HepG2 (cell line): ENCODE results near the gene ATP9B. TPM values are rescaled to one million over a fixed set of nuclear protein-coding genes. Genes with fewer than 3 reads are reported as not detected.

ENCODE experiments used
- ATAC-seq: fragments of 200-7000 bp; cut with Tn5 transposase; 3 replicates; pipeline ENCODE4 v1.9.1; 2020; ENCODE audit warnings: mild to moderate bottlenecking, moderate library complexity
- BruUV-seq: library from RNA; stranded (reverse); fragments of 400-500 nt; replicated peaks from 2 replicates; lab custom pipeline; 2021; lab: Mats Ljungman, UMichigan
- CTCF ChIA-PET: fragments of 300-600 bp; formaldehyde crosslinking; extraction: SDS; loops from one replicate; lab custom pipeline; 2021; ENCODE audit warnings: low total read pairs, inconsistent platforms, low intra/inter-chr PET ratio; lab: Yijun Ruan, JAX
- POLR2A ChIA-PET: fragments of 350-600 bp; sonication (Branson Sonifier 250); formaldehyde crosslinking; loops from one replicate; lab custom pipeline; 2020; ENCODE audit warnings: antibody characterized with exemption, inconsistent platforms; lab: Yijun Ruan, JAX
- DNase-seq: peaks from one replicate; pipeline ENCODE4 v3.0.0-alpha.2; 2015; ENCODE audit warnings: low spot score
- FAIRE-seq: peaks from 3 replicates; lab custom pipeline; 2011; peaks lifted over from hg19 to GRCh38; lab: Jason Lieb, UNC
- H2AFZ ChIP-seq: one replicate; pipeline ENCODE4 v1.6.1; 2011; ENCODE audit warnings: low read length, inconsistent platforms
- H3K27ac ChIP-seq: fragments of 300-600 bp; 3 replicates; pipeline ENCODE4 v1.8.0; 2011; ENCODE audit warnings: mixed run types, mild to moderate bottlenecking, mixed read lengths, low read length, inconsistent platforms; ENCODE audit not compliant: insufficient read depth; ENCODE audit errors: extremely low read length
- H3K27me3 ChIP-seq, 2 experiments: fragments of 200-600 bp in 1 of 2; 2 replicates in 1 of 2; 3 replicates in 1 of 2; pipeline versions ENCODE4 v1.6.0 to v1.8.0; 2011; ENCODE audit warnings: low read length in 2 of 2, mild to moderate bottlenecking in 2 of 2, moderate library complexity in 2 of 2, inconsistent platforms in 1 of 2; ENCODE audit not compliant: insufficient read depth in 2 of 2, control insufficient read depth in 1 of 2
- H3K36me3 ChIP-seq, 2 experiments: fragments of 200-600 bp in 1 of 2; replicated peaks in 1 of 2; 2 replicates in 1 of 2; 3 replicates in 1 of 2; pipeline versions ENCODE4 v1.5.1 to v1.8.0; 2011; ENCODE audit warnings: low read length in 2 of 2, inconsistent platforms in 1 of 2; ENCODE audit not compliant: insufficient read depth in 2 of 2, control insufficient read depth in 1 of 2
- H3K4me1 ChIP-seq: 2 replicates; pipeline ENCODE4 v1.5.1; 2012; ENCODE audit warnings: low read length, inconsistent platforms; ENCODE audit not compliant: insufficient read depth
- H3K4me2 ChIP-seq: 2 replicates; pipeline ENCODE4 v1.6.0; 2011; ENCODE audit warnings: low read depth, low read length, inconsistent platforms
- H3K4me3 ChIP-seq, 3 experiments: fragments of 200-600 bp in 1 of 3; sonication (generic), shearing (Covaris generic) in 1 of 3; replicated peaks in 1 of 3; 2 replicates each; pipeline ENCODE4 v1.5.1; 2011 to 2016; ENCODE audit warnings: low read length in 3 of 3, inconsistent platforms in 2 of 3, low read depth in 2 of 3, mild to moderate bottlenecking in 2 of 3, control low read depth in 1 of 3, mixed read lengths in 1 of 3; ENCODE audit not compliant: insufficient read depth in 1 of 3
- H3K79me2 ChIP-seq: one replicate; pipeline ENCODE4 v1.6.1; 2011; ENCODE audit warnings: low read length, inconsistent platforms; ENCODE audit not compliant: insufficient read depth
- H3K9ac ChIP-seq: 2 replicates; pipeline ENCODE4 v1.6.0; 2011; ENCODE audit warnings: mild to moderate bottlenecking, low read depth, low read length, inconsistent platforms; ENCODE audit not compliant: insufficient read depth
- H3K9me3 ChIP-seq: 2 replicates; pipeline ENCODE4 v1.5.1; 2012; ENCODE audit warnings: mild to moderate bottlenecking, low read length
- H4K20me1 ChIP-seq: 2 replicates; pipeline ENCODE4 v1.6.0; 2011; ENCODE audit warnings: inconsistent platforms, mild to moderate bottlenecking, low read length, moderate library complexity; ENCODE audit not compliant: insufficient read depth
- BCL6 ChIP-seq: IDR thresholded peaks from 2 replicates; pipeline ENCODE4 v1.6.1; 2016; ENCODE audit warnings: missing genetic modification reagents, missing compliant biosample characterization
- EED ChIP-seq: sonication (generic); formaldehyde crosslinking; IDR thresholded peaks from 2 replicates; pipeline ENCODE4 v1.5.0; 2020; ENCODE audit warnings: mild to moderate bottlenecking, missing genetic modification reagents
- HDAC6 ChIP-seq: fragments of 200-600 bp; sonication (generic); IDR thresholded peaks from 2 replicates; pipeline ENCODE4 v1.7.0; 2017; ENCODE audit warnings: mild to moderate bottlenecking, antibody characterized with exemption, low read length, low read depth
- NFE2L2 ChIP-seq: fragments of 150-350 bp; IDR thresholded peaks from 2 replicates; pipeline ENCODE4 v1.6.1; 2014; ENCODE audit warnings: low read length
- TOPORS ChIP-seq: sonication (generic); formaldehyde crosslinking; IDR thresholded peaks from 2 replicates; pipeline ENCODE4 v1.8.0; 2023; ENCODE audit warnings: mild to moderate bottlenecking, missing genetic modification reagents
- WGBS: methylation state at CpG from one replicate; pipeline ENCODE4 v1.1.6; 2017; ENCODE audit warnings: low lambda C conversion rate; 5-methylcytosine and 5-hydroxymethylcytosine counted together
- in situ Hi-C: cut with HindIII; loops from 2 replicates; pipeline ENCODE4 v1.10.0; 2017; ENCODE audit warnings: low pct_unique_long_range_greater_than_20kb; ENCODE audit not compliant: extremely low pct_ligation_motif_present
- intact Hi-C: fragments of 100-400 bp; cut with micrococcal nuclease; formaldehyde crosslinking; loops from one replicate; pipeline ENCODE4 v1.10.0; 2022; ENCODE audit not compliant: unreplicated experiment
- polyA plus RNA-seq, 8 experiments: library from polyadenylated mRNA; depleted of rRNA in 3 of 8; stranded (reverse) in 7 of 8; unstranded in 1 of 8; fragments of >200 nt; fragmentation: Illumina TruSeq in 4 of 8; extraction: Trizol in 4 of 8; gene quantifications; 2 replicates each; pipeline versions ENCODE4 v1.2.1 to v1.2.3, GENCODE V29; 2011 to 2016; ENCODE audit warnings: low read depth in 4 of 8, missing spikeins in 1 of 8, mixed read lengths in 1 of 8; ENCODE audit not compliant: insufficient read depth in 1 of 8
- total RNA-seq, 5 experiments: library from RNA; depleted of rRNA; stranded (reverse); fragments of >200 nt; fragmentation: Illumina TruSeq; extraction: Trizol; gene quantifications; 2 replicates each; pipeline ENCODE4 v1.2.3, GENCODE V29; 2016; ENCODE audit warnings: low read depth in 1 of 5
- TF ChIP-seq, protein P1 (sequence below): sonication (generic); formaldehyde crosslinking; IDR thresholded peaks from 2 replicates; pipeline ENCODE4 v1.4.0; 2020; ENCODE audit warnings: mild to moderate bottlenecking, missing genetic modification reagents
- TF ChIP-seq, protein P2 (sequence below): sonication (generic); formaldehyde crosslinking; IDR thresholded peaks from 2 replicates; pipeline ENCODE4 v1.4.0; 2020; ENCODE audit warnings: missing genetic modification reagents
- TF ChIP-seq, protein P3 (sequence below): sonication (generic); formaldehyde crosslinking; IDR thresholded peaks from 2 replicates; pipeline ENCODE4 v1.4.0; 2020; ENCODE audit warnings: missing genetic modification reagents

Gene ATP9B
- total and polyA plus RNA-seq, 2 of the 13 experiments (the other 11 are each of a cell fraction or from before 2014, with no cell fraction given): 10.8 to 11.3 TPM

DNA sequence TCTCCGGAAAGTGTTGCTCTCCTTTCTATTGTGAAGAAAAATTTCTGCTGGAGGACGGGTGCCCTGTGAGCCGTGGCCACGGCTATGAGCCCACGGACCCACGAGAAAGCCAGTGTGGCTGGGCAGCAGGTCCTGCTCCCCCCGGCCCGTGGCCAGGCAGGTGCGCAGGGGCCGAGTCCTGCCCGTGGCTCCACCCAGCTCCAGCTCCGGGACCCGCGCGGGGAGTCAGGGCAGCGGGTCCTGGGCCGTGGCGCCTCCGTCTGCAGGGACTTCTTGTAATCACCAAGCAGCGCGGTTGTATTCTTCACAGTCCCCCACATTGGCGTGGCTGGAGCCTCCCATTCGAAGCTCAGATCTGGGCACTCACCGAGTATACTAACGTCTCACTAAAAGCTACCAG lies 46.6 kb upstream of the ATP9B start (continued):
- TF ChIP-seq, protein P1, sequence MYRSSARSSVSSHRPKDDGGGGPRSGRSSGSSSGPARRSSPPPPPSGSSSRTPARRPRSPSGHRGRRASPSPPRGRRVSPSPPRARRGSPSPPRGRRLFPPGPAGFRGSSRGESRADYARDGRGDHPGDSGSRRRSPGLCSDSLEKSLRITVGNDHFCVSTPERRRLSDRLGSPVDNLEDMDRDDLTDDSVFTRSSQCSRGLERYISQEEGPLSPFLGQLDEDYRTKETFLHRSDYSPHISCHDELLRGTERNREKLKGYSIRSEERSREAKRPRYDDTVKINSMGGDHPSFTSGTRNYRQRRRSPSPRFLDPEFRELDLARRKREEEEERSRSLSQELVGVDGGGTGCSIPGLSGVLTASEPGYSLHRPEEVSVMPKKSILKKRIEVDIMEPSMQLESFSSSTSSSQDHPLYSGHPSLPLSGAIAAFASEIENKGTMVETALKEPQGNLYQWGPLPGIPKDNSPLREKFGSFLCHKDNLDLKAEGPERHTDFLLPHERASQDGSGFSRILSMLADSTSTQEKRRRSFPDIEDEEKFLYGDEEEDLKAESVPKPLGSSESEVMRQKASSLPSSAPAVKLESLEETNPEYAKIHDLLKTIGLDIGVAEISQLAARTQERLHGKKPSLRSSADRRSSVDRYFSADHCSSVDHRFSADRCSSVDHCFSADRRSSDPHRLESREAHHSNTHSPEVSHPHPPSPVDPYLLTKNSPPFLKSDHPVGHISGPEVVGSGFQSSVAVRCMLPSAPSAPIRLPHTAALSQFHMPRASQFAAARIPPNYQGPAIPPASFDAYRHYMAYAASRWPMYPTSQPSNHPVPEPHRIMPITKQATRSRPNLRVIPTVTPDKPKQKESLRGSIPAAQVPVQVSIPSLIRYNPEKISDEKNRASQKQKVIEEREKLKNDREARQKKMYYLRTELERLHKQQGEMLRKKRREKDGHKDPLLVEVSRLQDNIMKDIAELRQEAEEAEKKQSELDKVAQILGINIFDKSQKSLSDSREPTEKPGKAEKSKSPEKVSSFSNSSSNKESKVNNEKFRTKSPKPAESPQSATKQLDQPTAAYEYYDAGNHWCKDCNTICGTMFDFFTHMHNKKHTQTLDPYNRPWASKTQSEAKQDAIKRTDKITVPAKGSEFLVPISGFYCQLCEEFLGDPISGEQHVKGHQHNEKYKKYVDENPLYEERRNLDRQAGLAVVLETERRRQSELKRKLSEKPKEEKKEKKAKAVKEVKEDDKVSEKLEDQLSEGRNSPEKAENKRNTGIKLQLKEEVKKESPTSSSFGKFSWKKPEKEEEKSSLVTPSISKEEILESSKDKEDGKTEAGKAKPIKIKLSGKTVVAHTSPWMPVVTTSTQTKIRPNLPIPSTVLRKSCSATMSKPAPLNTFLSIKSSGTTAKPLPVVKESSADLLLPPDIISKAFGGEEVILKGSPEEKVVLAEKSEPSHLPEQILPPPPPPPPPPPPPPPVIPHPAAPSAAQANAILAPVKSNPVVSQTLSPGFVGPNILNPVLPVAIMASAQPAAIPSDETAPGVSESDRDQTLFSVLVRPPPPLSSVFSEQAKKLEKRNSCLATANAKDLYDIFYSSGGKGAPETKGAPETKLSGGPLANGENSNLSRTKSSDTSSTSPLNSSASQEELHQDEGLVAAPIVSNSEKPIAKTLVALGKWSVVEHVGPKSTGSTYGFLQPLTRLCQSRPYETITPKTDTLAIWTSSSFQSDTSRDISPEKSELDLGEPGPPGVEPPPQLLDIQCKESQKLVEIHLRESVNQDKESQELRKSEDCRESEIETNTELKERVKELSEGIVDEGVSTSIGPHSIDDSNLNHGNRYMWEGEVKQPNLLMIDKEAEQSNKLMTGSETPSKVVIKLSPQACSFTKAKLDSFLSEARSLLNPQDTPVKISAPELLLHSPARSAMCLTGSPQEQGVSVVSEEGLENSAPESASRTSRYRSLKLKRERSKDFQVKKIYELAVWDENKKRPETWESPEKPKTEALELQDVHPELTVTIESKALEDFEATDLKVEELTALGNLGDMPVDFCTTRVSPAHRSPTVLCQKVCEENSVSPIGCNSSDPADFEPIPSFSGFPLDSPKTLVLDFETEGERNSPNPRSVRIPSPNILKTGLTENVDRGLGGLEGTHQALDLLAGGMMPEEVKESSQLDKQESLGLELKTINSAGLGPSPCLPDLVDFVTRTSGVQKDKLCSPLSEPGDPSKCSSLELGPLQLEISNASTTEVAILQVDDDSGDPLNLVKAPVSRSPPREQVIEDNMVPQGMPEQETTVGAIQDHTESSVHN (CRISPR knock-in tag): no peak

DNA sequence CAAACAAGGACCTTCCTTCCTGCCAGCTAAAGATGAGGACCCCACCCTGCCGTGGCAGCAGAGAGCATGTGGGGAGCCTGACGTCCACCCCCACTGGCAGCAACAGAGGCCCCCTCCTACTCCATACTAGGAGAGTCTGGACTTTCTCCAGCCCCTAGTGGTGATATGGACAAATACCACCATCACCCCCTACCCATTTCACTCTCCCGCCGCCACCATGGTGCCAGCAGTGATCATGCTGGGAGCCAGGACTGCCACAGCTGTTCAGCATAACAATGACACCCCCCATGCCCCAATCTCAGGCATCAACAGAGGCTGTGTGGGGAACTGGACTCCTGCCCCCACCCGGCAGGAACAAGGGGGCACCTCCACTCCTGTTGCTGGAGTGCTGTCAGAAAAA lies 42.7 kb upstream of the ATP9B start:
- H3K4me1 ChIP-seq: no peaks in the 10 kb centered on the region
- H2AFZ ChIP-seq: no peak overlapping the region
- no peak overlapping the region for H3K4me2 ChIP-seq
- 0 out of 2 replicates have a peak, but pooled peaks cover 5% of the 10 kb centered on the region for H3K9me3 ChIP-seq
- no peak overlapping the region for H3K27ac ChIP-seq
- no TSS peak for BruUV-seq
- intact Hi-C loops: no loop called here
- FAIRE-seq (no peak), ATAC-seq (peak; percentile 83), DNase-seq (no peak)
- peaks cover 2 to 22% of the 10 kb centered on the region in 2 experiments; a peak in 3 of 5 replicates for H3K27me3 ChIP-seq
- no peak overlapping the region for H3K9ac ChIP-seq
- in situ Hi-C loops: no loop called here
- H3K36me3 ChIP-seq: no peaks in the 10 kb centered on the region
- H4K20me1 ChIP-seq: no peaks in the 10 kb centered on the region
- H3K4me3 ChIP-seq: no peak overlapping the region
- WGBS: 0% methylated on average over 1 of the region's 5 CpGs
- CTCF ChIA-PET: no interaction called here
- POLR2A ChIA-PET: no interaction called here
- H3K79me2 ChIP-seq: no peaks in the 10 kb centered on the region
- TF ChIP-seq, protein P2, sequence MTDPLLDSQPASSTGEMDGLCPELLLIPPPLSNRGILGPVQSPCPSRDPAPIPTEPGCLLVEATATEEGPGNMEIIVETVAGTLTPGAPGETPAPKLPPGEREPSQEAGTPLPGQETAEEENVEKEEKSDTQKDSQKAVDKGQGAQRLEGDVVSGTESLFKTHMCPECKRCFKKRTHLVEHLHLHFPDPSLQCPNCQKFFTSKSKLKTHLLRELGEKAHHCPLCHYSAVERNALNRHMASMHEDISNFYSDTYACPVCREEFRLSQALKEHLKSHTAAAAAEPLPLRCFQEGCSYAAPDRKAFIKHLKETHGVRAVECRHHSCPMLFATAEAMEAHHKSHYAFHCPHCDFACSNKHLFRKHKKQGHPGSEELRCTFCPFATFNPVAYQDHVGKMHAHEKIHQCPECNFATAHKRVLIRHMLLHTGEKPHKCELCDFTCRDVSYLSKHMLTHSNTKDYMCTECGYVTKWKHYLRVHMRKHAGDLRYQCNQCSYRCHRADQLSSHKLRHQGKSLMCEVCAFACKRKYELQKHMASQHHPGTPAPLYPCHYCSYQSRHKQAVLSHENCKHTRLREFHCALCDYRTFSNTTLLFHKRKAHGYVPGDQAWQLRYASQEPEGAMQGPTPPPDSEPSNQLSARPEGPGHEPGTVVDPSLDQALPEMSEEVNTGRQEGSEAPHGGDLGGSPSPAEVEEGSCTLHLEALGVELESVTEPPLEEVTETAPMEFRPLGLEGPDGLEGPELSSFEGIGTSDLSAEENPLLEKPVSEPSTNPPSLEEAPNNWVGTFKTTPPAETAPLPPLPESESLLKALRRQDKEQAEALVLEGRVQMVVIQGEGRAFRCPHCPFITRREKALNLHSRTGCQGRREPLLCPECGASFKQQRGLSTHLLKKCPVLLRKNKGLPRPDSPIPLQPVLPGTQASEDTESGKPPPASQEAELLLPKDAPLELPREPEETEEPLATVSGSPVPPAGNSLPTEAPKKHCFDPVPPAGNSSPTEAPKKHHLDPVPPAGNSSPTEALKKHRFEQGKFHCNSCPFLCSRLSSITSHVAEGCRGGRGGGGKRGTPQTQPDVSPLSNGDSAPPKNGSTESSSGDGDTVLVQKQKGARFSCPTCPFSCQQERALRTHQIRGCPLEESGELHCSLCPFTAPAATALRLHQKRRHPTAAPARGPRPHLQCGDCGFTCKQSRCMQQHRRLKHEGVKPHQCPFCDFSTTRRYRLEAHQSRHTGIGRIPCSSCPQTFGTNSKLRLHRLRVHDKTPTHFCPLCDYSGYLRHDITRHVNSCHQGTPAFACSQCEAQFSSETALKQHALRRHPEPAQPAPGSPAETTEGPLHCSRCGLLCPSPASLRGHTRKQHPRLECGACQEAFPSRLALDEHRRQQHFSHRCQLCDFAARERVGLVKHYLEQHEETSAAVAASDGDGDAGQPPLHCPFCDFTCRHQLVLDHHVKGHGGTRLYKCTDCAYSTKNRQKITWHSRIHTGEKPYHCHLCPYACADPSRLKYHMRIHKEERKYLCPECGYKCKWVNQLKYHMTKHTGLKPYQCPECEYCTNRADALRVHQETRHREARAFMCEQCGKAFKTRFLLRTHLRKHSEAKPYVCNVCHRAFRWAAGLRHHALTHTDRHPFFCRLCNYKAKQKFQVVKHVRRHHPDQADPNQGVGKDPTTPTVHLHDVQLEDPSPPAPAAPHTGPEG (CRISPR knock-in tag): no peak
- TF ChIP-seq HDAC6: no peak
- TF ChIP-seq NFE2L2: no peak
- no peak for TF ChIP-seq BCL6 (CRISPR knock-in tag)
- TF ChIP-seq TOPORS (CRISPR knock-in tag): no peak
- TF ChIP-seq EED (CRISPR knock-in tag): no peak
- TF ChIP-seq, protein P3, sequence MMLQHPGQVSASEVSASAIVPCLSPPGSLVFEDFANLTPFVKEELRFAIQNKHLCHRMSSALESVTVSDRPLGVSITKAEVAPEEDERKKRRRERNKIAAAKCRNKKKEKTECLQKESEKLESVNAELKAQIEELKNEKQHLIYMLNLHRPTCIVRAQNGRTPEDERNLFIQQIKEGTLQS (CRISPR knock-in tag): no peak
